OCI-LY1 (cell line): ENCODE measurements around the gene LRRC63.

ENCODE experiments used
- CTCF ChIP-seq: fragments of 200-600 bp; sonication (generic), shearing (Covaris generic); IDR thresholded peaks from 2 replicates; pipeline ENCODE4 v1.5.1; 2017; ENCODE audit warnings: mild to moderate bottlenecking, antibody characterized with exemption, low read length, moderate library complexity, mixed read lengths
- EZH2 ChIP-seq: fragments of 200-600 bp; sonication (generic), shearing (Covaris generic); IDR thresholded peaks from 2 replicates; pipeline ENCODE4 v1.8.0; 2017; ENCODE audit warnings: borderline replicate concordance, mixed run types, mild to moderate bottlenecking, antibody characterized with exemption, low read length, moderate library complexity, mixed read lengths

GRCh38 chr13:46315491-46316075 is 103.9 kb downstream of the LRRC63 start:
- TF ChIP-seq CTCF (no peak), EZH2 (no peak)
